HG03135 (cell line): ENCODE measurements around the gene ZNF691.
"Not testable (repeated sequence)": the region's sequence is repeated elsewhere in the genome, so short reads cannot be mapped to it uniquely, and the experiment has no call there.

ENCODE experiments used
- ATAC-seq: cut with Tn5 transposase; IDR thresholded peaks from one replicate; pipeline ENCODE4 v1.9.1; 2021; ENCODE audit warnings: mild to moderate bottlenecking, moderate library complexity; ENCODE audit not compliant: unreplicated experiment

The ZNF691 gene

GRCh38 chr1:42856554-42856953 is 10.1 kb downstream of the ZNF691 start:
- not testable (repeated sequence) for ATAC-seq

GRCh38 chr1:42859366-42859765 is 13.0 kb downstream of the ZNF691 start:
- not testable (repeated sequence) for ATAC-seq

DNA sequence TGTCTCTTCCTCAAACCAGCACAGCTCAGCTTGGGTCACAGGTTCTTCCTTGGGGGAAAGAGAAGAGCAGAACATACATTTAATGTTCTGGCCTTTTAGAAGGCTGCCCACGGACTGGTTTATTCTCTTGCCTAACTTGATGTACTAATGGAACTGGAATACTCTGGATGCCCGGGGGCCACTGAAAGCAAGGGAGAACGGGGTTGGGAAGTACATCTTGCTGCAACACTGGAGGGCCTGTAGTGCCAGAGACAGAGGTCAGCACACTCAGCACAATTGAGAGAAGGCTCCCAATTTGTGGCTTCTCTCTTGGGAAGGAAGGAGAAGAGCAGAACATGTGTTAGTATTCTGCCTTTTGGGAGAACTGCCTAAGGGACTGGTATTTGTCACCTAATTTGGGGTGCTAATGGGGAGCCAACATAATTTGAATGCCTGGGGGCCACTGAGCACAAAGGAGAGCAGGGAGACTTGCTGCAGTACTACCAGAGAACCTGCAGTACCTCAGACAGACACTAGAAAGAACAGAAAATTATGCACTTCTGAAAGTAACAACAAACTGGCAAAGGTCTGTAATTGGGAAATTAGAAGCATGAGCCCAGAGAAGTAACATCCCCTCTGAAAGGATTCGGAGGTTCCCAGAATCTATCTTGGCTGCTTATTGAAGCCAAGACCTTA is 14.1 kb downstream of the ZNF691 start:
- ATAC-seq = no peak

- no peak for ATAC-seq
Measured at GRCh38 chr1:42861014-42861399, 14.6 kb downstream of the ZNF691 start.

GRCh38 chr1:42866549-42866948 is 20.1 kb downstream of the ZNF691 start:
- no peak for ATAC-seq

DNA sequence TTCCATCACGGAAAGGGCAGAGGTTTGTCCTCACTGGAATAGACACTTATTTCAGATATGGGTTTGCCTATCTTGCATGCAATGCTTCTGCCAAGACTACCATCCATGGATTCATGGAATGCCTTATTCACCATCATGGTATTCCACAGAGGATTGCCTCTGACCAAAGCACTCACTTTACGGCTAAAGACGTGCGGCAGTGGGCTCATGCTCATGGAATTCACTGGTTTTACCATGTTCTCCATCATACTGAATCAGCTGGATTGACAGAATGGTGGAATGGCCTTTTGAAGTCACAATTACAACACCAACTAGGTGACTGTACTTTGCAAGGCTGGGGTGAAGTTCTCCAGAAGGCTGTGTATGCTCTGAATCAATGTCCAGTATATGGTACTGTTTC is 22.1 kb downstream of the ZNF691 start:
- ATAC-seq = not testable (repeated sequence)

DNA sequence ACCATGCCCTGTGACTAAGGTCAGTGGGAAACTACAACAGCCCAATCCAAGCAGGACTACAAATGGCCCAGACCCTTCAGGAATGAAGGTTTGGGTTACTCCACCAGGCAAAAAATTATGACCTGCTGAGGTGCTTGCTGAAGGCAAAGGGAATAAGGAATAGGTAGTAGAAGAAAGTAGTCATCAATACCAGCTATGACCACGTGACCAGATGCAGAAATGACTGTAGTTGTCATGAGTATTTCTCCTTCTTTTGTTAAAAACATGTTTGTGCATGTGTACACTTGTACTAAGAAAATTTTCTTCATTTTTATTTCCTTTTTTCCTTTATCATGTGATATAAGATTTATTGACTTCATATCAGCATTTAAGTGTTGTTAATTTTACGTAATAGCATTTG is 22.8 kb downstream of the ZNF691 start:
- not testable (repeated sequence) for ATAC-seq

DNA sequence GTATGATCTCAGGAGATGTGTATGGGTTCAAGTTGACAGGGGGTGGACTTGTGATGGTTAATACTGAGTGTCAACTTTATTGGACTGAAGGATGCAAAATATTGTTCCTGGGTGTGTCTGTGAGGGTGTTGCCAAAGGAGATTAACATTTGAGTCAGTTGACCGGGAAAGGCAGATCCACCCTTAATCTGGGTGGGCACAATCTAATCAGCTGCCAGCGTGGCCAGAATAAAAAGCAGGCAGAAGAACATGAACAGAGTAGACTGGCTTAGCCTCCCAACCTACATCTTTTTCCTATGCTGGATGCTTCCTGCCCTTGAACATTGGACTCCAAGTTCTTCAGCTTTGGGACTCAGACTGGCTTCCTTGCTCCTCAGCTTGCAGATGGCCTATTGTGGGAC is 23.3 kb downstream of the ZNF691 start:
- not testable (repeated sequence) for ATAC-seq

GRCh38 chr1:42873108-42873507 is 26.7 kb downstream of the ZNF691 start:
- ATAC-seq = not testable (repeated sequence)

- no peak for ATAC-seq
Measured at GRCh38 chr1:42873670-42874069, 27.3 kb downstream of the ZNF691 start.

DNA sequence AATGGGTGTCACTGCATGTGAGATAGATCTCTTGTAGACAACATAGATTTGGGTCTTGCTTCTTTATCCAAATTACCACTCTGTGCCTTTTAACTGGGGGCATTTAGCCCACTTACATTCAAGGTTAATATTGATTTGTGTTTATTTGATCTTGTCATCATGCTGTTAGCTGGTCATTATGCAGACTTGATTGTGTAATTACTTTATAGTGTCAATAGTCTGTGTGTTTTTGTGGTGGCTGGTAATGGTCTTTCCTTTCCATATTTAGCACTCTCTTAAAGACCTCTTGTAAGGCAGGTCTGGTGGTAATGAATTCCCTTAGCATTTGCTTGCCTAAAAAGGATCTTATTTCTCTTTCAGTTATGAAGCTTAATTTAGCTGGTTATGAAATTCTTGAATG is 29.6 kb downstream of the ZNF691 start:
- no peak for ATAC-seq

- no peak for ATAC-seq
Measured at GRCh38 chr1:42877380-42877779, 31.0 kb downstream of the ZNF691 start.

DNA sequence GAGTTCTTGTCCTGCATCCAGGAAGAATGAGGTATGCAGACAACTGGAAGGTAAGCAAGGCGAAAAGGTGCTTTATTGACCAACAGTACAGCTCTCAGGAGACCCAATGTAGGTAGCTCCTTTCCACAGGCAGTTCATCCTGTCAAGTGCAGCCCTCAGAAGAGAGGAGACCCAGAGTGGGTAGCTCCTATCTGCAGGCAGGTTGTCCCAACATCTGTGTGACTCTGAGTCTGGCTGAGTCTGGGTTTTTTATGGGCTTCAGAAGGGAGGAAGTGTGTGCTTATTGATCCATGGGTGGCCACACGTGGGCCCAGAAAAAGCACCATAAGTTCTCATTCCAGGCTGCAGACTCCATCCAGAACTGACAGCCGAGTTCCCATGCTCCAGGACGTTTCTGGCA is 34.0 kb downstream of the ZNF691 start:
- ATAC-seq = no peak

GRCh38 chr1:42886046-42886739 is 39.8 kb downstream of the ZNF691 start:
- ATAC-seq = no peak

- ATAC-seq = no peak
Measured at GRCh38 chr1:42886800-42887199, 40.4 kb downstream of the ZNF691 start.

GRCh38 chr1:42887366-42887765 is 41.0 kb downstream of the ZNF691 start:
- ATAC-seq = no peak

- no peak for ATAC-seq
Measured at GRCh38 chr1:42888013-42888633, 41.7 kb downstream of the ZNF691 start.

GRCh38 chr1:42889264-42889663 is 42.9 kb downstream of the ZNF691 start:
- no peak for ATAC-seq

GRCh38 chr1:42891465-42892138 is 45.2 kb downstream of the ZNF691 start:
- ATAC-seq = no peak

DNA sequence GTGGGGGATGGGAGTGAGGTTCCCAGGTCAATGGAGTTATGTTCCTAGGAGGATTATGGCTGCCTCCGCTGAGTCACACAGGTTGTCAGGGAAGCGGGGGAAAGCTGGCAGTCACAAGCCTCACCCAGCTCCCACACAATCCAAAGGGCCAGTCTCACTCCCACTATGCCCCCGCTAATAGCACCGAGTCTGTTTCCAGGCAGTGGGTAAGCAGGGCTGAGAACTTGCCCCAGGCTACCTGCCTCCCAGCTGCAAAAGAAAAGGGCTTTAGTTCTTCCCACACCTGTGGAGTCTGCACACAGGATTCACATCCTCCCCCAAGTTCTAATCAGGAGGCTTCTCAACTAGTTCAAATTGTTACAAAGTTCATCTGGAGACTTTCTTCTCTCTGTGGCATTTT is 53.5 kb downstream of the ZNF691 start:
- not testable (repeated sequence) for ATAC-seq
